Tibial nerve (tissue), 4 donors: ENCODE measurements around the gene AMFR. TPM values are rescaled to one million over a fixed set of nuclear protein-coding genes. Genes with fewer than 3 reads are reported as not detected.

Experiments used
- DNase-seq, 2 donors: peaks; one replicate each; pipeline ENCODE4 v3.0.0-alpha.2; 2019; ENCODE audit warnings: low spot score in 2 of 2
- H3K27ac ChIP-seq, 4 donors: fragments of 200-600 bp; sonication (generic) in 3 of 4; one replicate each; pipeline ENCODE4 v1.5.1; 2017 to 2019; ENCODE audit warnings: mild to moderate bottlenecking in 1 of 4
- H3K27me3 ChIP-seq, 2 donors: fragments of 200-600 bp; sonication (generic) in 1 of 2; one replicate each; pipeline versions ENCODE4 v1.5.1 to v1.6.0; 2017 to 2019
- H3K36me3 ChIP-seq, 3 donors: fragments of 200-600 bp; sonication (generic); one replicate each; pipeline ENCODE4 v1.5.1; 2018 to 2019
- H3K4me1 ChIP-seq, 4 donors: fragments of 200-600 bp; sonication (generic) in 3 of 4; one replicate each; pipeline ENCODE4 v1.5.1; 2017 to 2019
- H3K4me3 ChIP-seq, 4 donors: fragments of 200-600 bp; sonication (generic) in 3 of 4; one replicate each; pipeline ENCODE4 v1.5.1; 2017 to 2019; ENCODE audit warnings: mild to moderate bottlenecking in 1 of 4, moderate library complexity in 1 of 4
- H3K9me3 ChIP-seq, 4 donors: fragments of 200-600 bp; sonication (generic) in 3 of 4; one replicate each; pipeline ENCODE4 v1.5.1; 2017 to 2019
- CTCF ChIP-seq, 5 experiments: fragments of 200-600 bp in 3 of 5; fragments of 450-650 bp in 2 of 5; sonication (generic) in 3 of 5; IDR thresholded peaks; one replicate each; pipeline ENCODE4 v1.5.1; 2016 to 2019; ENCODE audit warnings: antibody characterized with exemption in 5 of 5, mild to moderate bottlenecking in 3 of 5, moderate library complexity in 2 of 5
- EP300 ChIP-seq, 2 donors: sonication (generic); formaldehyde crosslinking; IDR thresholded peaks; one replicate each; pipeline ENCODE4 v1.6.1; 2017; ENCODE audit warnings: antibody characterized with exemption in 2 of 2, mild to moderate bottlenecking in 1 of 2
- POLR2A ChIP-seq, 2 donors: fragments of 450-650 bp; IDR thresholded peaks; one replicate each; pipeline ENCODE4 v1.6.1; 2017; ENCODE audit warnings: antibody characterized with exemption in 2 of 2, mild to moderate bottlenecking in 2 of 2, moderate library complexity in 2 of 2
- WGBS, 2 donors: methylation state at CpG; one replicate each; pipeline ENCODE4 v1.1.5; 2018; 5-methylcytosine and 5-hydroxymethylcytosine counted together
- total RNA-seq, 4 donors: library from RNA; depleted of rRNA; stranded (reverse); fragments of >200 nt; gene quantifications; one replicate each; pipeline ENCODE4 v1.1.0, GENCODE V29; 2016

The AMFR gene
- total RNA-seq, 4 donors from 2014 or later, result 263 to 334 (median 292) TPM

- no peaks in the 10 kb centered on the region for H3K27me3 ChIP-seq
- no peak overlapping the region for H3K27ac ChIP-seq
- TF ChIP-seq CTCF (IDR thresholded peaks at IDR 0.05) (no peak), POLR2A (IDR thresholded peaks at IDR 0.05) (no peak), EP300 (IDR thresholded peaks at IDR 0.05) (no peak)
- WGBS, 2 donors, result 34 to 59% methylated on average over 2 of the region's 2 CpGs
- no peaks in the 10 kb centered on the region for H3K9me3 ChIP-seq
- peaks cover 7 to 39% (median 22%) of the 10 kb centered on the region in 4 donors for H3K4me1 ChIP-seq
- no peak for DNase-seq
- no peak overlapping the region for H3K4me3 ChIP-seq
- H3K36me3 ChIP-seq, result peaks cover 0 to 44% (median 0%) of the 10 kb centered on the region in 3 donors
Observed at GRCh38 chr16:56447286-56447685, 21.9 kb upstream of the AMFR start.

GRCh38 chr16:56438038-56438437, 12.7 kb upstream of the AMFR start:
- Histone ChIP-seq H3K4me3 (no peak overlapping the region), H3K9me3 (no peaks in the 10 kb centered on the region), H3K27ac (no peak overlapping the region), H3K4me1 (no peaks in the 10 kb centered on the region), H3K27me3 (no peaks in the 10 kb centered on the region), H3K36me3 (peaks cover 0 to 70% (median 0%) of the 10 kb centered on the region in 3 donors)
- TF ChIP-seq POLR2A (IDR thresholded peaks at IDR 0.05) (no peak), CTCF (IDR thresholded peaks at IDR 0.05) (no peak), EP300 (IDR thresholded peaks at IDR 0.05) (no peak)
- DNase-seq, result no peak
- 94 to 96% methylated on average over 1 of the region's 1 CpG for WGBS, 2 donors

GRCh38 chr16:56436258-56436657, 10.9 kb upstream of the AMFR start:
- no peak for DNase-seq
- Histone ChIP-seq H3K27me3 (no peaks in the 10 kb centered on the region), H3K9me3 (no peaks in the 10 kb centered on the region), H3K27ac (no peak overlapping the region), H3K4me3 (no peak overlapping the region), H3K36me3 (peaks cover 0 to 71% (median 0%) of the 10 kb centered on the region in 3 donors), H3K4me1 (no peaks in the 10 kb centered on the region)
- TF ChIP-seq CTCF (IDR thresholded peaks at IDR 0.05) (no peak), EP300 (IDR thresholded peaks at IDR 0.05) (no peak), POLR2A (IDR thresholded peaks at IDR 0.05) (no peak)

GRCh38 chr16:56428091-56428490, 2.7 kb upstream of the AMFR start:
- Histone ChIP-seq H3K27me3 (no peaks in the 10 kb centered on the region), H3K4me3 (no peak overlapping the region), H3K4me1 (peaks cover 0 to 15% (median 6%) of the 10 kb centered on the region in 4 donors), H3K36me3 (peaks cover 0 to 23% (median 0%) of the 10 kb centered on the region in 3 donors), H3K27ac (peak overlapping the region in 1 of 4 donors; percentile 41), H3K9me3 (no peaks in the 10 kb centered on the region)
- 62 to 79% methylated on average over 1 of the region's 1 CpG for WGBS, 2 donors
- DNase-seq, result no peak
- TF ChIP-seq EP300 (IDR thresholded peaks at IDR 0.05), result no peak
- TF ChIP-seq CTCF (IDR thresholded peaks at IDR 0.05), result no peak
- no peak for TF ChIP-seq POLR2A (IDR thresholded peaks at IDR 0.05)

GRCh38 chr16:56426585-56426984, 1.2 kb upstream of the AMFR start:
- Histone ChIP-seq H3K4me1 (peaks cover 0 to 30% (median 19%) of the 10 kb centered on the region in 4 donors), H3K36me3 (peaks cover 0 to 15% (median 0%) of the 10 kb centered on the region in 3 donors), H3K9me3 (no peaks in the 10 kb centered on the region), H3K27me3 (no peaks in the 10 kb centered on the region), H3K27ac (peak overlapping the region in 2 of 4 donors; percentile 93 to 96), H3K4me3 (no peak overlapping the region)
- TF ChIP-seq POLR2A (IDR thresholded peaks at IDR 0.05) (no peak), EP300 (IDR thresholded peaks at IDR 0.05) (no peak), CTCF (IDR thresholded peaks at IDR 0.05) (no peak)
- no peak for DNase-seq
- WGBS, 2 donors, result 89 to 93% methylated on average over 4 of the region's 4 CpGs
